GM23338 (cell line): ENCODE results near the gene HIBADH. TPM values are rescaled to one million over a fixed set of nuclear protein-coding genes. Genes with fewer than 3 reads are reported as not detected.
A peak's percentile ranks its signal among the peaks of the same experiment; 100 is the strongest.

ENCODE experiments used
- ATAC-seq: fragments of 200-7000 bp; cut with Tn5 transposase; 3 replicates; pipeline ENCODE4 v1.9.1; 2020
- DNase-seq: peaks from one replicate; pipeline ENCODE4 v3.0.0-alpha.2; 2015; ENCODE audit warnings: low spot score
- H2AFZ ChIP-seq: fragments of 200-600 bp; sonication (generic); 2 replicates; pipeline ENCODE4 v1.8.0; 2016; ENCODE audit warnings: antibody characterized with exemption, mild to moderate bottlenecking, moderate library complexity
- H3F3A ChIP-seq: fragments of 200-600 bp; sonication (generic); replicated peaks from 2 replicates; pipeline ENCODE4 v1.8.0; 2017; ENCODE audit warnings: antibody characterized with exemption, mixed run types, low read depth
- H3K27ac ChIP-seq: fragments of 200-600 bp; sonication (generic); 2 replicates; pipeline ENCODE4 v1.6.1; 2016; ENCODE audit warnings: low read depth
- H3K27me3 ChIP-seq: fragments of 200-600 bp; sonication (generic); 2 replicates; pipeline ENCODE4 v1.8.0; 2016; ENCODE audit warnings: mild to moderate bottlenecking, mixed run types, moderate library complexity; ENCODE audit not compliant: insufficient read depth
- H3K36me3 ChIP-seq: fragments of 200-600 bp; sonication (generic); 2 replicates; pipeline ENCODE4 v1.8.0; 2016; ENCODE audit warnings: mild to moderate bottlenecking; ENCODE audit not compliant: insufficient read depth
- H3K4me1 ChIP-seq: fragments of 200-600 bp; sonication (generic); 2 replicates; pipeline ENCODE4 v1.8.0; 2016; ENCODE audit warnings: mild to moderate bottlenecking, moderate library complexity; ENCODE audit not compliant: insufficient read depth
- H3K4me2 ChIP-seq: fragments of 200-600 bp; sonication (generic); 2 replicates; pipeline ENCODE4 v1.7.1; 2017; ENCODE audit warnings: mixed run types
- H3K4me3 ChIP-seq: fragments of 200-600 bp; sonication (generic); 2 replicates; pipeline ENCODE4 v1.6.1; 2016; ENCODE audit warnings: mixed run types
- H3K79me2 ChIP-seq: fragments of 200-600 bp; sonication (generic); replicated peaks from 2 replicates; pipeline ENCODE4 v1.8.0; 2017; ENCODE audit warnings: mild to moderate bottlenecking; ENCODE audit not compliant: insufficient read depth
- H3K9me2 ChIP-seq: fragments of 200-600 bp; sonication (generic); 2 replicates; pipeline ENCODE4 v1.8.0; 2017; ENCODE audit not compliant: insufficient read depth
- H4K20me1 ChIP-seq: fragments of 200-600 bp; sonication (generic); replicated peaks from 2 replicates; pipeline ENCODE4 v1.8.0; 2017; ENCODE audit warnings: mild to moderate bottlenecking; ENCODE audit not compliant: insufficient read depth
- H3K27ac Mint-ChIP-seq: 2 replicates; pipeline ENCODE4 v1.8.0; 2020; ENCODE audit warnings: inconsistent platforms, mild to moderate bottlenecking, moderate library complexity, mixed read lengths
- H3K27me3 Mint-ChIP-seq: 3 replicates; pipeline ENCODE4 v1.8.0; 2022; ENCODE audit warnings: low read depth, mild to moderate bottlenecking, moderate library complexity, mixed read lengths, inconsistent platforms; ENCODE audit not compliant: insufficient read depth, poor library complexity
- H3K36me3 Mint-ChIP-seq: 3 replicates; pipeline ENCODE4 v1.8.0; 2021; ENCODE audit warnings: low read depth, mild to moderate bottlenecking, inconsistent platforms, moderate library complexity, mixed read lengths
- H3K4me1 Mint-ChIP-seq: 3 replicates; pipeline ENCODE4 v1.8.0; 2020; ENCODE audit warnings: mild to moderate bottlenecking, inconsistent platforms, mixed read lengths
- H3K4me3 Mint-ChIP-seq: 3 replicates; pipeline ENCODE4 v1.8.0; 2021; ENCODE audit warnings: moderate library complexity, mild to moderate bottlenecking, inconsistent platforms, mixed read lengths
- H3K9me3 Mint-ChIP-seq: 3 replicates; pipeline ENCODE4 v1.8.0; 2020; ENCODE audit warnings: moderate library complexity, mild to moderate bottlenecking, inconsistent platforms, mixed read lengths
- CREB1 ChIP-seq: fragments of 250-450 bp; sonication (Bioruptor Pico); IDR thresholded peaks from 2 replicates; pipeline ENCODE4 v1.5.0; 2020; ENCODE audit warnings: low read depth, mild to moderate bottlenecking, moderate library complexity
- CTCF ChIP-seq, 2 experiments: fragments of 200-600 bp in 1 of 2; sonication (generic) in 1 of 2; conservative IDR thresholded peaks; 2 replicates each; pipeline versions ENCODE4 v1.5.1 to v1.6.1; 2016 to 2017; ENCODE audit warnings: antibody characterized with exemption in 2 of 2, low read depth in 2 of 2, mild to moderate bottlenecking in 2 of 2, moderate library complexity in 1 of 2
- EZH2 ChIP-seq: fragments of 200-600 bp; sonication (generic); IDR thresholded peaks from one replicate; pipeline ENCODE4 v1.8.0; 2017; ENCODE audit warnings: antibody characterized with exemption, mild to moderate bottlenecking, low read depth; ENCODE audit not compliant: unreplicated experiment
- EZH2phosphoT487 ChIP-seq: fragments of 200-600 bp; sonication (generic); IDR thresholded peaks from one replicate; pipeline ENCODE4 v1.8.1; 2018; ENCODE audit warnings: antibody characterized with exemption; ENCODE audit not compliant: unreplicated experiment
- JUNB ChIP-seq: IDR thresholded peaks from one replicate; pipeline ENCODE4 v1.6.1; 2016; ENCODE audit warnings: antibody characterized with exemption; ENCODE audit not compliant: unreplicated experiment
- NANOG ChIP-seq: IDR thresholded peaks from 2 replicates; pipeline ENCODE4 v1.6.1; 2016; ENCODE audit warnings: antibody characterized with exemption, borderline replicate concordance
- POLR2AphosphoS5 ChIP-seq: IDR thresholded peaks from 2 replicates; pipeline ENCODE4 v1.6.1; 2016; ENCODE audit warnings: antibody characterized with exemption, low read depth
- REST ChIP-seq: IDR thresholded peaks from one replicate; pipeline ENCODE4 v1.6.1; 2018; ENCODE audit warnings: antibody characterized with exemption; ENCODE audit not compliant: unreplicated experiment
- STAT1 ChIP-seq: IDR thresholded peaks from one replicate; pipeline ENCODE4 v1.6.1; 2016; ENCODE audit warnings: antibody characterized with exemption; ENCODE audit not compliant: unreplicated experiment
- ZNF114 ChIP-seq: fragments of 250-450 bp; sonication (Bioruptor Pico); IDR thresholded peaks from 2 replicates; pipeline ENCODE4 v1.5.0; 2020; ENCODE audit warnings: mild to moderate bottlenecking, moderate library complexity
- ZNF331 ChIP-seq: fragments of 250-450 bp; sonication (Bioruptor Pico); IDR thresholded peaks from 2 replicates; pipeline ENCODE4 v1.5.0; 2020; ENCODE audit warnings: low read depth, mild to moderate bottlenecking, moderate library complexity
- polyA plus RNA-seq: library from polyadenylated mRNA; unstranded; fragments of >200 nt; fragmentation: Nextera tagmentation; extraction: Ambion mirVana; gene quantifications from 2 replicates; pipeline ENCODE4 v1.2.1, GENCODE V29; 2016
- total RNA-seq: library from RNA; depleted of rRNA; stranded (reverse); fragments of >200 nt; shearing (Covaris generic); gene quantifications from 2 replicates; pipeline ENCODE4 v1.2.3, GENCODE V29; 2014
- TF ChIP-seq, protein P1 (sequence below): fragments of 250-450 bp; sonication (Bioruptor Pico); IDR thresholded peaks from 2 replicates; pipeline ENCODE4 v1.5.0; 2020; ENCODE audit warnings: mild to moderate bottlenecking, moderate library complexity
- TF ChIP-seq, protein P2 (sequence below): IDR thresholded peaks from 2 replicates; pipeline ENCODE4 v1.6.1; 2016; ENCODE audit warnings: antibody characterized with exemption

Gene HIBADH
- total and polyA plus RNA-seq, 2 experiments from 2014 or later = 31.3 to 57.0 TPM

DNA sequence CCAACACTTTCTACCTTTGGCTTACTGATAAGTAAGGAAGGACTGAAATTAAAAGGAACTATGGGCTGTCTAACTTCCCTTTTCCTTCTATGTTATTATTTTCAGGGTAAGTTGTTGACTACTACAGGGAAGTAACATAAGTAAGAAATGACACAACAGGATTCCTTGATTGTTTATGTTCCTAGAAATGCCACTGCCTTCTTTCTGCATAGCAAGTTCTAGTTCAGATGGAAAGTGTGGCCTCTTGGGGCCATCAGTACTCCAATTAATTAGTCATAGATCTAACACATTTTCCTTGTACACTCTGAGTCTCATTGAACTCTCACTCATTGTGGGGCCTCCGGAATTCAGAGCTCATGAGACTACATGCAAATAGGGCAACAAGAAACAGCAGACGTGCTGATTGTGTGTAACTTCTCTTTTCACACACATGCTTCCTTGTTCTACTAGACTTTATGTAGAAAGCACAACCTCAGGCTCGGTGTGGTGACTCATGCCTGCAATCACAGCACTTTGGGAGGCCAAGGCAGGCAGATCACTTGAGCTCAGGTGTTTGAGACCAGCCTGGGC is 35.3 kb upstream of the HIBADH start:
- no peaks in the 10 kb centered on the region for H3K36me3 ChIP-seq
- H3K4me3 ChIP-seq = no peak overlapping the region
- Mint-ChIP-seq H3K27me3 (peaks cover 2% of the 10 kb centered on the region), H3K9me3 (no peaks in the 10 kb centered on the region), H3K36me3 (no peaks in the 10 kb centered on the region), H3K4me3 (no peak overlapping the region), H3K4me1 (peaks cover 3% of the 10 kb centered on the region; the same call in 2 of the 3 replicates), H3K27ac (no peak overlapping the region)
- no peaks in the 10 kb centered on the region for H3K9me2 ChIP-seq
- no peak overlapping the region for H3K27ac ChIP-seq
- H2AFZ ChIP-seq = peak overlapping the region; percentile 24; the same call in 1 of the 2 replicates
- no peaks in the 10 kb centered on the region for H3K4me1 ChIP-seq
- no peak overlapping the region for H3K4me2 ChIP-seq
- H3F3A ChIP-seq = no peaks in the 10 kb centered on the region
- no peaks in the 10 kb centered on the region for H3K79me2 ChIP-seq
- ATAC-seq (no peak), DNase-seq (no peak)
- TF ChIP-seq REST (no peak), ZNF331 (CRISPR knock-in tag) (no peak), CTCF (conservative IDR thresholded peaks at IDR 0.05; ENCODE audit: low read depth in 2 of 2) (no peak), POLR2AphosphoS5 (no peak), EZH2 (no peak), NANOG (no peak), CREB1 (CRISPR knock-in tag) (no peak), STAT1 (no peak), JUNB (no peak), EZH2phosphoT487 (no peak), ZNF114 (CRISPR knock-in tag) (no peak)
- TF ChIP-seq, protein P1, sequence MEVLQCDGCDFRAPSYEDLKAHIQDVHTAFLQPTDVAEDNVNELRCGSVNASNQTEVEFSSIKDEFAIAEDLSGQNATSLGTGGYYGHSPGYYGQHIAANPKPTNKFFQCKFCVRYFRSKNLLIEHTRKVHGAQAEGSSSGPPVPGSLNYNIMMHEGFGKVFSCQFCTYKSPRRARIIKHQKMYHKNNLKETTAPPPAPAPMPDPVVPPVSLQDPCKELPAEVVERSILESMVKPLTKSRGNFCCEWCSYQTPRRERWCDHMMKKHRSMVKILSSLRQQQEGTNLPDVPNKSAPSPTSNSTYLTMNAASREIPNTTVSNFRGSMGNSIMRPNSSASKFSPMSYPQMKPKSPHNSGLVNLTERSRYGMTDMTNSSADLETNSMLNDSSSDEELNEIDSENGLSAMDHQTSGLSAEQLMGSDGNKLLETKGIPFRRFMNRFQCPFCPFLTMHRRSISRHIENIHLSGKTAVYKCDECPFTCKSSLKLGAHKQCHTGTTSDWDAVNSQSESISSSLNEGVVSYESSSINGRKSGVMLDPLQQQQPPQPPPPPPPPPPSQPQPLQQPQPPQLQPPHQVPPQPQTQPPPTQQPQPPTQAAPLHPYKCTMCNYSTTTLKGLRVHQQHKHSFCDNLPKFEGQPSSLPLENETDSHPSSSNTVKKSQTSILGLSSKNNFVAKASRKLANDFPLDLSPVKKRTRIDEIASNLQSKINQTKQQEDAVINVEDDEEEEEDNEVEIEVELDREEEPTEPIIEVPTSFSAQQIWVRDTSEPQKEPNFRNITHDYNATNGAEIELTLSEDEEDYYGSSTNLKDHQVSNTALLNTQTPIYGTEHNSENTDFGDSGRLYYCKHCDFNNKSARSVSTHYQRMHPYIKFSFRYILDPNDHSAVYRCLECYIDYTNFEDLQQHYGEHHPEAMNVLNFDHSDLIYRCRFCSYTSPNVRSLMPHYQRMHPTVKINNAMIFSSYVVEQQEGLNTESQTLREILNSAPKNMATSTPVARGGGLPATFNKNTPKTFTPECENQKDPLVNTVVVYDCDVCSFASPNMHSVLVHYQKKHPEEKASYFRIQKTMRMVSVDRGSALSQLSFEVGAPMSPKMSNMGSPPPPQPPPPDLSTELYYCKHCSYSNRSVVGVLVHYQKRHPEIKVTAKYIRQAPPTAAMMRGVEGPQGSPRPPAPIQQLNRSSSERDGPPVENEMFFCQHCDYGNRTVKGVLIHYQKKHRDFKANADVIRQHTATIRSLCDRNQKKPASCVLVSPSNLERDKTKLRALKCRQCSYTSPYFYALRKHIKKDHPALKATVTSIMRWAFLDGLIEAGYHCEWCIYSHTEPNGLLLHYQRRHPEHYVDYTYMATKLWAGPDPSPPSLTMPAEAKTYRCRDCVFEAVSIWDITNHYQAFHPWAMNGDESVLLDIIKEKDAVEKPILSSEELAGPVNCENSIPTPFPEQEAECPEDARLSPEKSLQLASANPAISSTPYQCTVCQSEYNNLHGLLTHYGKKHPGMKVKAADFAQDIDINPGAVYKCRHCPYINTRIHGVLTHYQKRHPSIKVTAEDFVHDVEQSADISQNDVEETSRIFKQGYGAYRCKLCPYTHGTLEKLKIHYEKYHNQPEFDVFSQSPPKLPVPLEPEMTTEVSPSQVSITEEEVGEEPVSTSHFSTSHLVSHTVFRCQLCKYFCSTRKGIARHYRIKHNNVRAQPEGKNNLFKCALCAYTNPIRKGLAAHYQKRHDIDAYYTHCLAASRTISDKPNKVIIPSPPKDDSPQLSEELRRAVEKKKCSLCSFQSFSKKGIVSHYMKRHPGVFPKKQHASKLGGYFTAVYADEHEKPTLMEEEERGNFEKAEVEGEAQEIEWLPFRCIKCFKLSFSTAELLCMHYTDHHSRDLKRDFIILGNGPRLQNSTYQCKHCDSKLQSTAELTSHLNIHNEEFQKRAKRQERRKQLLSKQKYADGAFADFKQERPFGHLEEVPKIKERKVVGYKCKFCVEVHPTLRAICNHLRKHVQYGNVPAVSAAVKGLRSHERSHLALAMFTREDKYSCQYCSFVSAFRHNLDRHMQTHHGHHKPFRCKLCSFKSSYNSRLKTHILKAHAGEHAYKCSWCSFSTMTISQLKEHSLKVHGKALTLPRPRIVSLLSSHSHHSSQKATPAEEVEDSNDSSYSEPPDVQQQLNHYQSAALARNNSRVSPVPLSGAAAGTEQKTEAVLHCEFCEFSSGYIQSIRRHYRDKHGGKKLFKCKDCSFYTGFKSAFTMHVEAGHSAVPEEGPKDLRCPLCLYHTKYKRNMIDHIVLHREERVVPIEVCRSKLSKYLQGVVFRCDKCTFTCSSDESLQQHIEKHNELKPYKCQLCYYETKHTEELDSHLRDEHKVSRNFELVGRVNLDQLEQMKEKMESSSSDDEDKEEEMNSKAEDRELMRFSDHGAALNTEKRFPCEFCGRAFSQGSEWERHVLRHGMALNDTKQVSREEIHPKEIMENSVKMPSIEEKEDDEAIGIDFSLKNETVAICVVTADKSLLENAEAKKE (CRISPR knock-in tag) = no peak
- TF ChIP-seq, protein P2, sequence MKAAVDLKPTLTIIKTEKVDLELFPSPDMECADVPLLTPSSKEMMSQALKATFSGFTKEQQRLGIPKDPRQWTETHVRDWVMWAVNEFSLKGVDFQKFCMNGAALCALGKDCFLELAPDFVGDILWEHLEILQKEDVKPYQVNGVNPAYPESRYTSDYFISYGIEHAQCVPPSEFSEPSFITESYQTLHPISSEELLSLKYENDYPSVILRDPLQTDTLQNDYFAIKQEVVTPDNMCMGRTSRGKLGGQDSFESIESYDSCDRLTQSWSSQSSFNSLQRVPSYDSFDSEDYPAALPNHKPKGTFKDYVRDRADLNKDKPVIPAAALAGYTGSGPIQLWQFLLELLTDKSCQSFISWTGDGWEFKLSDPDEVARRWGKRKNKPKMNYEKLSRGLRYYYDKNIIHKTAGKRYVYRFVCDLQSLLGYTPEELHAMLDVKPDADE = no peak
- no peaks in the 10 kb centered on the region for H4K20me1 ChIP-seq
- no peaks in the 10 kb centered on the region for H3K27me3 ChIP-seq
